Eye (tissue), 1 donor: ENCODE measurements around the gene WNT6.

Source experiments
- DNase-seq: peaks from one replicate; pipeline ENCODE4 v3.0.0-alpha.2; 2015

The WNT6 gene

GRCh38 chr2:218858671-218859555 is 692 bp upstream of the WNT6 start:
- peak; percentile 69 for DNase-seq

- DNase-seq: peak; percentile 61
Measured at GRCh38 chr2:218859988-218860831, 605 bp downstream of the WNT6 start.

- DNase-seq: peak; percentile 96
Measured at GRCh38 chr2:218860950-218861381, 1.4 kb downstream of the WNT6 start.

GRCh38 chr2:218861645-218862318 is 2.2 kb downstream of the WNT6 start:
- DNase-seq: no peak

- no peak for DNase-seq
Measured at GRCh38 chr2:218863021-218863520, 3.5 kb downstream of the WNT6 start.

- DNase-seq: no peak
Measured at GRCh38 chr2:218865396-218865795, 5.8 kb downstream of the WNT6 start.

GRCh38 chr2:218865999-218866398 is 6.4 kb downstream of the WNT6 start:
- no peak for DNase-seq

GRCh38 chr2:218867900-218868299 is 8.3 kb downstream of the WNT6 start:
- DNase-seq: no peak

- no peak for DNase-seq
Measured at GRCh38 chr2:218869064-218869463, 9.5 kb downstream of the WNT6 start.

- no peak for DNase-seq
Measured at GRCh38 chr2:218870984-218871344, 11.4 kb downstream of the WNT6 start.

GRCh38 chr2:218871345-218872302 is 12.0 kb downstream of the WNT6 start:
- DNase-seq: peak; percentile 35

GRCh38 chr2:218872645-218873358 is 13.2 kb downstream of the WNT6 start:
- DNase-seq: no peak

- peak; percentile 54 for DNase-seq
Measured at GRCh38 chr2:218873359-218874194, 14.0 kb downstream of the WNT6 start.

- no peak for DNase-seq
Measured at GRCh38 chr2:218875692-218876246, 16.2 kb downstream of the WNT6 start.

- peak; percentile 93 for DNase-seq
Measured at GRCh38 chr2:218876562-218877219, 17.1 kb downstream of the WNT6 start.

- DNase-seq: peak; percentile 22
Measured at GRCh38 chr2:218877331-218877730, 17.7 kb downstream of the WNT6 start.

GRCh38 chr2:218877891-218878290 is 18.3 kb downstream of the WNT6 start:
- no peak for DNase-seq

- no peak for DNase-seq
Measured at GRCh38 chr2:218878486-218878885, 18.9 kb downstream of the WNT6 start.
